GM21717 (cell line): ENCODE data around the gene TTC39B.

Source experiments
- ATAC-seq: cut with Tn5 transposase; IDR thresholded peaks from one replicate; pipeline ENCODE4 v1.9.1; 2021; ENCODE audit warnings: mild to moderate bottlenecking, moderate library complexity; ENCODE audit not compliant: unreplicated experiment

Gene TTC39B

DNA sequence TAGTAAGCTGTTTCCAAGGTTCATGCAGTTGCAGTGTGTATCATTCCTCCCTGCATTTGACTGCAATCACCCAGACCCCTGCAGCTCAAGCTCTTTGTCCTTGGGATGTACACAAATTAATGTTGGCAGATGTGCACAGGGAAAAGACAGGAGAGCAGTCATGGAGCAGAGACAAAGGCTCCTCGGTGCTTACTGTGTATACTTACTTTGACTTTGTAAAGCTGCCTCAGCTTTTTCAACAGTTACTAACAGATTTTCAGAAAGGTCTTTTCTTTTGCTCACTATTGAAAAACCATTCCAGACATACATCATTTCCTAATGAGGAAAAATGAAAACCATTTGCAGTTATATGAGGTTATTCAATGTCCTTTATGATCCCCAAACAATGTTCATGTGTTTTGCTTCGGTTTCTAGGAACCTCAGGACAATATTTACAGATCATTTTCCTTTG is 124.9 kb downstream of the TTC39B start:
- ATAC-seq: no peak

DNA sequence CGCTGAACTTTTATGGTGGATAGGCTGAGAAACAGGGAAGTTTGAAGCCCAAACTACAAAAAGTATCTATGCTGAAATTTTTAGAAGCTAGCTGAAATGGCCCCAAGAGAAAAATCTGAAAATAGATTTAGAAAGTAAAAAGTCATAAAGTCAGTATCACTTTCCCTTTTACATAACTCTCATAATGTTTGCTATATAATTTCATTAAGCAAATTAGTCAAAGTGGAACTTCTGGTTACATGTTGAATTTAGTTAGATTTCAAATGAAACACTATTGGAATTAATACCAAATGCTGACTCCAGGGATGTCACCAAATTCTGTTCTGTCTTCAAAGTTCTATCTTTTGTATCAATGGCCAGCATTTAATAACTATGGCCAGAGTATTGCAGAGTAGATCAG is 126.9 kb downstream of the TTC39B start:
- no peak for ATAC-seq

DNA sequence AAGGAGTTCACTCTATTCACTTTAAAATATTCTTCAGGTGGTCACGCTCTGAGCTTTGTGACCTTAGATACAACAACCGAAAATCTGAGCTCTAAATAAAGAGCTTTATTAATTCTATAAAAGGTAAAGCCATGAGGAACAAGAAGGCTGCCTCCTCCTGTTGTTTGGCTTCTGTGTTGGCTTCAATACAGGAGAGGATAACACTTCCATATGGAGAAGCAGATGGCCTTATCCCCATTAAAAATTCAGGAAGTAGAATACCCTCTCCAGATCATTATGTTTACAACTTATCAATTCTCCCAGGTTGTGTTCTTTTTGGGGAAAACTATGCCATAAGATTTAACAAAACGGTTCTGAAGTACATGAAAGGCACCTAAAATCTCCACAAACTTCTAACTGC is 128.4 kb downstream of the TTC39B start:
- no peak for ATAC-seq

DNA sequence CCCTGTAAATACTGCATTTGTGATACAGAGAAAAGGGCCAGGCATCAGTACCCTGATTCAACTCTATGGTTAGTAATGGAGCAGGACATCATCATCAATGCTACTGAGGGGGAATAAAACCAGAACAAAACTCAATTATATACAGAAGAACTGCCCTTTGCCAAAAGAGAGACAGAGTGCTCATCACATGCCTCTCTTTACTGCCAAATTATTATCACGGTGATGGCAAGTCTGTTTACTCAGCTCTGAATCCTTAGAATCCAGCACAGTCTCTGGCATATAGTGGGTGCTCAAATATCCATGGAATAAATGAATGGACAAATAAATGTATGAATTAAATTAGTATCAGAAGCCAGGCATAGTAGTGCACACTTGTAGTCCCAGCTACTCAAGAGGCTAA is 130.2 kb downstream of the TTC39B start:
- no peak for ATAC-seq

DNA sequence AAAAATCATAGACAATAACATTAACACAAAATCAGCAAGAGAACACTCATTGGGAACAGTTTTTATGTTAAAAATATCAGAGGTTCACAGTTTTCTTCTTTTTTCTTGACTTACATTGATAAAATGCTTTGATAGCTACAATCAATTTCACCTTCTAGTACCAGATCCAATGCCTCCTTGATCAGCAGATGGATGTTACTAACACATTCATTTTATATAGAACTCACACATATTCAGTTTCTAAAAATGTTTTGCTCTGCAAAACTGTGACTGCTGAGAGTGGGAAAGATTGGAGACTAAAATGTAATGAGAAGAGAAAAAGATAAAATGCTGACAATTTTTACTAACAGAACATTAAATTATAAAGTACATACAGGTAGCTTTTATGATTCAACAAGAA is 143.1 kb downstream of the TTC39B start:
- ATAC-seq: no peak

DNA sequence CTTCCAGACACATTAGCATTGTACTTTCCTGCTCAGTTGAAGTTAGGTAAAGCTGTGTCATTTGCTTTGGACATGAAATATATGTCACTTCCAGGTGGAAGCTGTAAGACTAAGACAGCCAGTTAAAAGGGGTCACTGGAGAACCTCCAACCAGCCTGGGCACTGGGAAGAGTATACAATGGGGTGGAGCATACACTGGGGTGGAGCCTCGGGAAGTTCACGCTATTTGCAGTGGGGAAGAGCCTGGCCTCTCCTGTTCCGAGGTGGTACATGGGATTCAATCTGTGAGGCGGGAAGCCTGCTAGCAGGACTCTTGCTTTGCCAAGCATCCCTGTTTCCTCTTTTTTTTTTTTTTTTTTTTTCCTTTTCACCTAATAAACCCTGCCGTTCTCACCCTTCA is 145.3 kb downstream of the TTC39B start:
- no peak for ATAC-seq

DNA sequence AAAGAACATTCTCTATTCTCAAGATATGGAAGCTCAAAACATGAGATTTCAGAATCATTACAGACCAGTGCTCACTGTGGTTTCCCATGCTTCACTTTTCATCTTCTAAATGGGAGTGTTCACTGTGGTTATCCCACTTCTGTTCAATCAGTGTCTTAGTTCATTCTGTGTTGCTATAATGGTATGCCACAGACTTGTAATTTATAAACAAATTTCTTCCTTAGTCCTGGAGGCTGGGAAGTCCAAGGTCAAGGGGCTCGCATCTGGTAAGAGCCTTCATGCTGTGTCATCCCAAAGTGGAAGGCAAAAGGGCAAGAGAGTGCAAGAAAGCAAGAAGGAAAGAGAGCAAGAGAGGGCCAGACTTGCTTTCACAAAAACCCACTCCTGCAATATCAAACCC is 146.3 kb downstream of the TTC39B start:
- no peak for ATAC-seq

DNA sequence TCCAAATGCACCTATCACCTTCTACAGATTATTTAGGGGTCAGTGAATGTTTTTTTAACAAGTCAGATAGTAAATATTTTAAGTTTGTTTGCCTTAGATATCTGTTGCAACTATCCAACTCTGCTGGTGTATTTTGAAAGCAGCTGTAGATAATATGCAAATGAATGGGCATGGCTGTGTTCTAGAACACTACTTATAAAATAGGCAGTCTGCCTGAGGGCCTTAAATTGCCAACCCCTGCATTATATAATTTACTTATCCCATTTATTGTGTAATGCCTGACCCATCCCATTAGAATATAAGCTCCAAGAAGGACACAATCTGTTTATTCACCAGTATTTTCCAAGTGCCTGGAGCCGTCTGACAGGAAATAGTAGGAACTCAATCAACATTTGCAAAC is 149.0 kb downstream of the TTC39B start:
- no peak for ATAC-seq

DNA sequence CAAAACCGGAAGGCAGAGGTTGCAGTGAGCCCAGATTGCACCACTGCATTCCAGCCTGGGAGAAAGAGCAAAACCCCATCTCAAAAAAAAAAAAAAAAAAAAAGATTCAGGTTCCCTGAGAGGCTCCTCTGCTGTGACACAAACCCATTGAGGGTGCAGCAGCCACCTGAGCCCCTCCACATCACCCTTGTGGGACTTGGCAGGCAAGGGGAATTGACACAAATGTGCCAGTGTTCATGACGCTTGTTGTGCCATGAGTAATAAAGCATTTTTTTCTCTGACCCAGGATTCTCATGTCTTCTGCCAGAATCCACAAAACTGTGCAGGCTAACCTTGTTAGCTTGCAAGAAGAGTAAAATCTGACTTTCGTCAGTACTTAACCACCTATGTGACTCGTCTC is 149.6 kb downstream of the TTC39B start:
- ATAC-seq: no peak

DNA sequence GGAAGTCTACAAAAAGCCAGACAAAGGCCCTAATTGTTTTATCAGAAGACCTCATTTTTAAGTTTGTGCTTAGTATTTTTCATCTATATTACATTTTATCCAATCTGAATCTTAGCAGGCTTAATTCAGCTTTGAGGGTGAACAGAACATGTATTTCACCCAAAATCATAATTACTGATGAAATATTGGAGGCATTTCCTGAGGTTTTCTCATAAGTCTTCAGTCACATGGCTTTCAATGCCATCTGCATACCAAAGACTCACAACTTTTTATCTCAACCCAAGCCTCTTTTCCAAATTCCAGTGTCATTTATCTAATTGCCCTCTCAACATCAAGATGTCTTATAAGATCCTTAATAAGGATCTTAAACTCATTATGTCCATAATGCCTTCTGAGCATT is 150.8 kb downstream of the TTC39B start:
- no peak for ATAC-seq

DNA sequence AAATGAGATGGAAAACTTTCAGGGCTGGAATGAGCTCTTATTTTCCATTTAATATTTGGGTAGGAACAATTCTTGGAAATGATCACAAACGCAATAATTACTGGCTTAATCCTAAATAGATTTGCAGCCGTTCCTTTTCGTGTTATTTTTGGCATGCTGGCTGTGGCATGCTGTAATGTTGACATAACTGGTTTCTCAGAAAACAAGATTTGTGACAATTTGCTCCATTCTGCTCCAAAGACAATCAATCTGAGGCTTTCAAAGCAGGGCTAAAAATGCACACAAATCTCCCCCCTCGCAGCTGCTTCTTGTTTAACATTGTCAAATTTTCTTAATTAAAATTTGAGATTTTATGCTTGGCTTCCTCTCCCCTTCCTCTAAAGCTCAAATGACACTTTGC is 151.2 kb downstream of the TTC39B start:
- ATAC-seq: no peak

DNA sequence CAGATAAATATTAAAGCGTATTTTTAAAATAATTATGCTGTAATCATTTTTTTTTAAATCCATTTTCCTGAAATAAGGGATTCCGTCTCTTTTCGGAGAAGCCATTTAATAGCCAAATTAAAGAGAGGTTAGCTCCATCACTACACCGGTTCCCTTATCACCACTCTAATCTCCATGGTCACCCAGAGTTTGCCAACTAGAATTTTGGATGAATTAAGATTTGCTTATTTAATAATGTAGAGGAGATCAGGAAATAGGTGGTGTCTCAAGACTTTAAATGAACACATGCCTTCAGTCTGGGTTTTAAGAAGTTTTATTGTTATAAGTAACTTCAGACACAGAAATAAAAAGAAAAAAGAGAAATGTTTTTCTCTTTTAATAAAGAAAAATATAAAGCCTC is 151.7 kb downstream of the TTC39B start:
- no peak for ATAC-seq

DNA sequence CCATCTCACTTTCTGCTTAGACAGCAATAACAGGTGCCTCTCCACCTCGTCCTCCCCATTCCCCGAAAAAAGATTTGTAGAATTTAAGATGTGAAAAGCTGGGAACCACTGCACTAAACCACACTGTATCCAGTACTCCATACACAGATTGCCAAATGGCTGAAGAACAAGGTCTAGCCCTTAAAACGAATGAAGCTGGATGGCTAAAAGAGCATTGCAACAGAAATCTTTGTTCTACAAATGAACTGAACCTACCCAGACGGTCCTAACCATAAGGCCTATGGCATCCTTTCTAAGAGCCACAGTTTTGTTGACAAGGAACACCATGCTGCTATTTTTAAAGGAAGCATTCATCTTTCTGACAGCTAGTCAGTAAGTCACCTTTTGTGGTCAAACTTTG is 152.3 kb downstream of the TTC39B start:
- no peak for ATAC-seq

DNA sequence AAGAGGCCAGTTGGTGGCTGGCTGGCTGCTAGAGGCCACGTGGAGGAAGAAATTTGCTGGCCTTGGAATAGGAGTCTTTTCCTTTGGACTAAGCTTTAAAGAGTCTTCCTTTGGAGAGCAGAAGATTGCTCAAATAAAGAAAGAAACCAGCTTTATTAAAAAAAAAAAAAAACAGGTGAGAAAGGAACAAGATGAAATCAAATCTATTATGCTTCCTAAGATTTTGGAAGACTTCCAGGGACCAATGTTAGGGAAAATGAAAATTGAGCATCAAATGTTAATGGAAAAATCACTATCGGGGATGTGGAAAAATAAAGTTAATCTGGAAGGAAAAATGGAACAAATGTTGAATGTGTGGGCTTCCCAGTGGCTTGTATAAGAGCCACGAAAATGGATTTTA is 153.1 kb downstream of the TTC39B start:
- no peak for ATAC-seq

DNA sequence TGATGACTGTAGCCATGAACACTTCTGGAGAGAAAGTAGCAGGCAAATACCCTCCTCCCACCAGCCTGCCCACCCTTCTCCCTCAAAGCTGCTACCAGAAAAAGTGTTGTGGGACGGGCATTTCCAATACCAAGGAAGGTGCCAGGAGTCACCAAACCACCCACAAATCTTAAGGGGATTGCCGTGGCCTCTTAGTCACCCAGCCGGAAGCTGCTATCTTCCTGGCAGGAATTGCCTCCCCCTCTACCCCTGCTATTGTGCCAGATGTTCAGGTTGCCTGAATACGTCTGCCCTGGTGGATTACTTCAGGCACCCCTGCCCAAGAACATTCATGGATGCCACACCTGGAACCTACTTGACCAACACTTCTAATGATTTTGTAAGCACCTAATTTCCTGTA is 156.1 kb downstream of the TTC39B start:
- no peak for ATAC-seq

DNA sequence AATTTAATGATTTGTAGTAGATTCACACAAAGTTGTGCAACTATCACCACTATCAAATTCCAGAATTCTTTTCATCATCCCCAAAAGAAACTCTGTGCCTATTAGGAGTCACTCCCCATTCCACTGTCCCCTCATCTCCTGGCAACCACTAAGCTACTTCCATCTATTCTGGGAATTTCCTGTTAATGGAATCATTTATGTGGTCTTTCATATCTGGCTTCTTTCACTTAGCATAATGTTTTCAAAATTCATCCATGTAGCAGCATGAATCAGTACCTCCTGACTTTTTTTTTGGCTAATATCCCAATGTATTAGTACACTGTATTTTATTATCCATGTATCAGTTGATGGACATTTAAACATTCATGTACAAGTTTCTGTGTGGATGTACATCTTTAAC is 157.6 kb downstream of the TTC39B start:
- ATAC-seq: no peak

DNA sequence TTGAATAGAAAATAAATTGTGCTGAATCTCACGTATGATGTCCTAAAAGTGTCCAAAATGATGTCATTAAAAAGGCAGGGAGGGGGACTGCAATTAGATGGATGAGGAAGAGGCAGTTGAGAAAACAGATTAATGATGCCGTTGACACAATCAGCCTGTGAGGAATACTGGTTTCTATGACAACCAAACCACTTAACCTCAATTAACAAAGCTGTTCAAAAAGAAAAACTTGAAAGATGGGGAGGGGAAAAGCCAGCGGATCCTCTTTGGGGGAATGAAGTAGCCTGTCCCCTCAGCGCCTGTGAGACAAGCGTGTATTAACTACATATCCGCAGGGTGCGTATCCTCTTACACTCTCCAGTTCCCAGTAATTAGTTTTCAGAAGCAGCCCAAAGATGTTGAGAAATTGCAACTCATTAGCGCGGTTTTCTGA is 160.7 kb downstream of the TTC39B start:
- ATAC-seq: no peak

DNA sequence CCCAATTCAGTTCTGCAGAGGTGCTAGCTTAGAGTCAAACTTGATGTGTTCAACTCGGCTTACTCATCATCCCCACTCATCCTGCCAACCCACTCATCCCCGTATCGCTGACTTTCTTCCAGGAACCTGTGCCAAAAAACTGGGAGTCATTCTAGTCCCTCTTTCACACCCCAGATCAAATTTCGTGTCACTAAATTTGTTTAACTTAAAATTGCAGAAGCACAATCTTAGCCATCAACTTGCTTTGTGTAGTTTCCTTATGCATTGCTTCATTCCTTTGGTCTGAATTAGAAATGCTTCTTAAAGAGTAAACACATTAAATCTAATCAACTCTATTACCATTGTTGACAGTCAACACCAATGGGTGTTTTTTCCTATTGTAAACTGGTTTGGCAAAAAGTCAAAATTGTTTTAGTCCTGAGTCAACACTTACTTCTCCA is 162.4 kb downstream of the TTC39B start:
- no peak for ATAC-seq

DNA sequence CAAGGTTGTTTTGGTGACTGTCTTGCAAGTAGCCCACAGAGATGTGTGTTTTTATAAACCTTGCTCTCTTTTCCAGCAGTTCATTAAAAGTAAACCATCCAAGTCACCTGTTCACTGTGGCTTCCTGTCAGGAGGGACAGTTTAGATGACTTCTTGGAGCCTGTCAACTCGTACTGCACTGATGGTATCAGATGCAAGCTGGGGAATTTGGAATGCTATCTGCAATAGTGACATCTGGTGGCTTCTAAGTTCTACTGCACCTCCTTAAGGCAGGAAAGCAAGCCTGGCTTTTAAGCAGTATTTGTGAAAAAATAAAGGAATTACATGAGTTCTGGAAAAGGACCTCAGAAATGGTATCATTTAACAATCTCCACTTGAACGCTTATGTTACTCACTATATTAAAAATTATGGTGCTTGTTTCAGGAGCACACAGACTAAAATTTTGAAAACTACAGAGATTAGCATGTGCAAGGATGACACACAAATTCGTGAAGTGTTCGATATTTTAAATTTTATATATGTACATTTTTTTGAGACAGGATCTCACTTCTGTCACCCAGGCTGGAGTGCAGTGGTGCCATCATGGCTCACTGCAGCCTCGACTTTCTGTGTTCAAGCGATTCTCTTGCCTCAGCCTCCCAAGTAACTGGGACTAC is 164.0 kb downstream of the TTC39B start:
- ATAC-seq: peak; percentile 93

DNA sequence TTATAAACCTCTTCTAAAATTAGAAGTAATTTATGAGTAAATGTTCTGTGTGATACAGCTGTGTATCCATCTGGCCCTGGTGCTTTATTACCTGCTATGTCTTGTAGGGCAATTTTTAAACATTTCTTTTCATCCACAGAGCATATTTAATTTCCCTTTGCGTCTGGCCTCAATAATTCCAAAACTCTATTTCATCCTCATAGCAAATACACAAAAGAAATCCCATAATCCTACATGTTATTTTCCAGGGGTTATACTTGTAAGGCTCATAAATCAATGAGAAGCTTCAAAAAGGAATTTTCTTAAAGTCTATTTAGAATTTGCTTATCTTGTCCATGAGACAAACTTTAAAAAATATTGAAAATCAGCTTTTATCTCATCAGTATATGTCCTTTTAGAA is 167.0 kb downstream of the TTC39B start:
- ATAC-seq: no peak

DNA sequence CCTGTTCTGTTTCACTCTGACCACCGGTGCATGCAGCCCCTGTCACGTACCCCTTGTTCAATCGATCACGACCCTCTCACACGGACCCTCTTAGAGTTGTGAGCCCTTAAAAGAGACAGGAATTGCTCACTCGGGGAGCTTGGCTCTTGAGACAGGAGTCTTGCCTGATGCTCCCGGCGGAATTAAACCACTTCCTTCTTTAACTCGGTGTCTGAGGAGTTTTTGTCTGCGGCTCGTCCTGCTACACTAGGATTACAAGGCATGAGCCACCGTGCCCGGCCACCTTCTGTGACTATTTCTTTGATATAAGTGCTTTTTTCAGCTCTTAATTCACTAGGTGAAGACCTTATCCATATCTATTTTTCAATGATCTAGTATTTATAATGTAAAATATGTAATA is 167.5 kb downstream of the TTC39B start:
- ATAC-seq: no peak

DNA sequence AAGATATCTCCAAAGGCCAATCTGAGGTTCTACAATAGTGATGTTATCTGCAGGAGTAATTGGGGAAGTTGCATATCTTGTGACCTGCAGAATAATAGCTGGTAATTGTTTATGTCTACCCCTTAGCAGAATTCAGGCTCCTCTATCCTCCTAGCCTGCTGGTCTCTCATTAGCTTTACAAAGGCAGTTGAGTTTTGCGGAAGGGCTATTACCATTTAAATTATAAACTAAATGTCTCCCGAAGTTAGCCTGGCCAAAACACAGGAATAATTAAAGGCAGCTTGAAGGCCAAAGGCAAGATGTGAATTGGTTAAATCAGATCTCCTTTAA is 168.7 kb downstream of the TTC39B start:
- no peak for ATAC-seq

DNA sequence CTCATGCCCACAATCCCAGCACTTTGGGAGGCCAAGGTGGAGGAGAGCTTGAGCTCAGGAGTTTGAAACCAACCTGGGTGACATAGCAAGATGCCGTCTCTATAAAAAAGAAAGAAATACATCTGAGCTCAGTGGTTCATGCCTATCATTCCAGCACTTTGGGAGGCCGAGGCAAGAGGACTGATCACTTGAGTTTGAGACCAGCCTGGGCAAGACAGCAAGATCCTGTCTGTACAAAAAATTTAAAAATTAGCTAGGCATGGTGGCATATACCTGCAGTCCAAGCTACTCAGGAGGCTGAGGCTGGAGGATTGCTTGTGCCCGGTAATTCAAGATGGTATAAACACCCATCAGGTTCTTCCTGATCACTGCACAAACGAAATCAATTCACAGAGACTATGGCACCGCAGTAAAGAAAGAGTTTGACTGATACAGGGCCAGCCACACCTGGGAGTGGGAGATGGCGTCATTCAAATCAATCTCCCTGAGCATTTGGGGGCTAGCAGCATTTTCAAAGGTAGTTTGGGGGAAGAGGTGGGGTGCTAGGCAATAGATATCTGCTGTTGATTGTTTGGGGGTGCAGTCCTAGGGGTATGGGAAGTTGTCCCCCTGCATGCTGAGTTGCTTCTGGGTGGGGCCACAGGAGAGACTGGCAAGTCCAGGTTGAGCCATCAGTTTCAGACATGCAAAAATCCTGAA is 169.2 kb downstream of the TTC39B start:
- ATAC-seq: no peak
